A673 (cell line): Measurements from ENCODE around the gene PDXP. TPM values are rescaled to one million over a fixed set of nuclear protein-coding genes. Genes with fewer than 3 reads are reported as not detected.

Source experiments
- BruUV-seq: library from RNA; stranded (reverse); fragments of 400-500 nt; replicated peaks from 2 replicates; lab custom pipeline; 2021; lab: Mats Ljungman, UMichigan
- CTCF ChIA-PET: fragments of 300-600 bp; sonication (Branson Sonifier 250); formaldehyde crosslinking; loops from one replicate; lab custom pipeline; 2022; ENCODE audit warnings: antibody characterized with exemption; lab: Charles Lee
- POLR2A ChIA-PET: fragments of 300-600 bp; sonication (Branson Sonifier 250); formaldehyde crosslinking; loops from one replicate; lab custom pipeline; 2022; ENCODE audit warnings: antibody characterized with exemption; ENCODE audit not compliant: low non-redundant PET; lab: Charles Lee
- DNase-seq: peaks from one replicate; pipeline ENCODE4 v3.0.0-alpha.2; 2015; ENCODE audit warnings: low spot score
- H3K27ac ChIP-seq: fragments of 200-600 bp; sonication (generic); 2 replicates; pipeline ENCODE4 v1.5.1; 2016; ENCODE audit warnings: mixed run types, low read depth, mild to moderate bottlenecking, mixed read lengths, antibody characterized with exemption, low read length; ENCODE audit not compliant: poor library complexity, severe bottlenecking
- H3K27me3 ChIP-seq: fragments of 200-600 bp; sonication (generic); replicated peaks from 2 replicates; pipeline ENCODE4 v1.6.1; 2017; ENCODE audit warnings: mixed run types, low read depth, mild to moderate bottlenecking, mixed read lengths, antibody characterized with exemption, low read length; ENCODE audit not compliant: insufficient read depth, poor library complexity
- H3K36me3 ChIP-seq: fragments of 200-600 bp; sonication (generic); 2 replicates; pipeline ENCODE4 v1.6.1; 2016; ENCODE audit warnings: mixed run types, mild to moderate bottlenecking, mixed read lengths, antibody characterized with exemption, low read length; ENCODE audit not compliant: insufficient read depth, poor library complexity, severe bottlenecking
- H3K4me1 ChIP-seq: fragments of 200-600 bp; sonication (generic); 2 replicates; pipeline ENCODE4 v1.6.1; 2017; ENCODE audit warnings: mixed run types, mild to moderate bottlenecking, mixed read lengths, antibody characterized with exemption, low read length; ENCODE audit not compliant: insufficient read depth, poor library complexity, severe bottlenecking
- H3K4me3 ChIP-seq: fragments of 200-600 bp; sonication (generic); 2 replicates; pipeline ENCODE4 v1.5.1; 2016; ENCODE audit warnings: low read depth, mixed run types, mild to moderate bottlenecking, mixed read lengths, low read length; ENCODE audit not compliant: poor library complexity, severe bottlenecking
- H3K9me3 ChIP-seq: fragments of 200-600 bp; sonication (generic); 2 replicates; pipeline ENCODE4 v1.6.1; 2016; ENCODE audit warnings: mixed run types, low read depth, mild to moderate bottlenecking, mixed read lengths, antibody characterized with exemption, low read length; ENCODE audit not compliant: poor library complexity, severe bottlenecking
- CTCF ChIP-seq: fragments of 300-800, 200-600 bp; sonication (generic); conservative IDR thresholded peaks from 2 replicates; pipeline ENCODE4 v1.5.1; 2017; ENCODE audit warnings: low read depth, mild to moderate bottlenecking, antibody characterized with exemption, low read length, moderate library complexity, mixed read lengths
- EZH2 ChIP-seq: fragments of 200-600 bp; sonication (generic); IDR thresholded peaks from 2 replicates; pipeline ENCODE4 v1.6.1; 2017; ENCODE audit warnings: borderline replicate concordance, low read depth, mild to moderate bottlenecking, mixed read lengths, antibody characterized with exemption, low read length; ENCODE audit not compliant: poor library complexity, severe bottlenecking
- intact Hi-C: fragments of 100-400 bp; cut with micrococcal nuclease; formaldehyde crosslinking; loops from one replicate; pipeline ENCODE4 v1.10.0; 2022; ENCODE audit not compliant: unreplicated experiment
- total RNA-seq: library from RNA; stranded (reverse); gene quantifications from 2 replicates; pipeline ENCODE4 v1.2.3, GENCODE V29; 2021

The PDXP gene
- total RNA-seq, 1 experiment from 2014 or later: 63.5 TPM

DNA sequence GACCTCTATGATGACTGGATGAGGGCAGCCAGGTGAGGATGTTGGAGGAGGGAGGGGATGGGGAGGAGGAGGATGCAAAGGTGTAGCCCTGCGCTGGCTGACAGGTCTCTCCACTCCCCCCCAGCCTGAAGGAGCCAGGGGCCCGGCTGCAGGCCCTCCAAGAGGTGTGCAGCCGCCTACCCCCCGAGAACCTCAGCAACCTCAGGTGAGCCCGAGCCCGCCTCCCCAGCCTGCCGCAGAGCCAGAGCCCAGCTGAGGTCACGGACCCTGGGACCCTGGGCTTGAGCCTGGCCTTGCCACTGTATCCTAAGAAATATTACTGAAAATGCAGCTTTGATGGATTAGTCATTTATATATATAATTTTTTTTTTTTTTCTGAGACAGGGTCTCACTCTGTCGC lies 11.2 kb upstream of the PDXP start:
- POLR2A ChIA-PET: interaction anchor here (0.7 kb wide), 1 partner anchor 8 kb away, joined by 9 read pairs; no protein-coding TSS in a partner anchor

GRCh38 chr22:37647928-37648327 lies 10.6 kb upstream of the PDXP start:
- Histone ChIP-seq H3K36me3 (peaks cover 3% of the 10 kb centered on the region), H3K27ac (peak overlapping the region; percentile 50), H3K4me3 (no peak overlapping the region), H3K9me3 (no peaks in the 10 kb centered on the region), H3K27me3 (no peaks in the 10 kb centered on the region), H3K4me1 (peaks cover 13% of the 10 kb centered on the region)
- no TSS peak for BruUV-seq
- peak; percentile 91 for DNase-seq
- intact Hi-C loops: no loop called here
- TF ChIP-seq CTCF (no peak), EZH2 (no peak)
- POLR2A ChIA-PET: interaction anchor here (0.5 to 0.7 kb wide), 2 partner anchors 7 to 31 kb away, joined by 8 to 9 read pairs; no protein-coding TSS in a partner anchor
- CTCF ChIA-PET: no interaction called here

More for the DNA sequence above, 11.2 kb upstream of the PDXP start:
- H3K9me3 ChIP-seq: no peaks in the 10 kb centered on the region
- no peak overlapping the region for H3K27ac ChIP-seq
- DNase-seq: no peak
- H3K4me1 ChIP-seq: peaks cover 13% of the 10 kb centered on the region
- TF ChIP-seq CTCF (no peak), EZH2 (no peak)
- CTCF ChIA-PET: no interaction called here
- BruUV-seq: no TSS peak
- peaks cover 3% of the 10 kb centered on the region for H3K36me3 ChIP-seq
- no peaks in the 10 kb centered on the region for H3K27me3 ChIP-seq
- H3K4me3 ChIP-seq: no peak overlapping the region
- intact Hi-C loops: no loop called here

DNA sequence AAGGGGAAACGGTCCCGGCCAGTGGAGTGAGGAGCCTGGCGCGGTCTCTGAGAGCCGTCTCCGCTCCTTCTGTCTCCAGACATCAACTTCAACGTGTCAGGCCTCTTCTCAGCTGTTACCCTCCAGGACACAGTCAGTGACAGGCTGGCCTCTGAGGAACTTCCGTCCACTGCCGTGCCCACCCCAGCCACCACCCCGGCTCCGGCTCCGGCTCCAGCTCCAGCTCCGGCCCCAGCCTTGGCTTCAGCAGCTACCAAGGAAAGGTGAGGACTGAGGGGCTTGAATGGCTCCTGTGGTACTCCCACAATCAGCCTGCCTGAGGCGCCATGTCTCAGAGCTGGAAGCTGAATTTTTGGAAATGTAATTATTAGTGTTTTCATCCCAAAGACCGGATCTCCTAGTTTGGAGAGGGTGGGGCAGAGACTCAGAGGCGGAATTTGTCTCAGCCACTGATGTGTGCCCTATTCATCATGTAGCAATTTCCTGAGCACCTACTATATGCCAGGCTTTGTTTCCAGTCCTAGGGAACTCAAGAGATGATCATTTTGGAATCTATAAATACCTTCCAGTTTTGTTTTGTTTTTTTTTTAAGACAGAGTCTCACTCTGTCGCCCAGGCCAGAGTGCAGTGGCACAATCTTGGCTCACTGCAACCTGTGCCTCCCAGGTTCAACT lies 7.9 kb upstream of the PDXP start:
- Histone ChIP-seq H3K9me3 (no peaks in the 10 kb centered on the region), H3K36me3 (peaks cover 3% of the 10 kb centered on the region), H3K27ac (no peak overlapping the region), H3K27me3 (no peaks in the 10 kb centered on the region), H3K4me1 (peaks cover 13% of the 10 kb centered on the region), H3K4me3 (no peak overlapping the region)
- BruUV-seq: no TSS peak
- CTCF ChIA-PET: no interaction called here
- DNase-seq: no peak
- intact Hi-C loops: no loop called here
- TF ChIP-seq EZH2 (no peak), CTCF (no peak)
- POLR2A ChIA-PET: interaction anchor here (0.6 kb wide), 1 partner anchor 17 kb away, joined by 12 read pairs; no protein-coding TSS in a partner anchor
